GM12891 (cell line): ENCODE measurements around the gene MYO19.

Source experiments
- PAX5 ChIP-seq: IDR thresholded peaks from 2 replicates; pipeline ENCODE4 v1.6.1; 2011; ENCODE audit warnings: low read length, moderate library complexity, mild to moderate bottlenecking; ENCODE audit not compliant: insufficient read depth, severe bottlenecking
- POLR2A ChIP-seq: IDR thresholded peaks from 2 replicates; pipeline ENCODE4 v1.6.1; 2011; ENCODE audit warnings: low read depth, low read length, control low read depth
- POLR2AphosphoS5 ChIP-seq: IDR thresholded peaks from 2 replicates; pipeline ENCODE4 v1.6.1; 2011; ENCODE audit warnings: low read depth, low read length, control low read depth
- POU2F2 ChIP-seq: IDR thresholded peaks from 2 replicates; pipeline ENCODE4 v1.6.1; 2011; ENCODE audit warnings: low read depth, mild to moderate bottlenecking, control low read depth, low read length, moderate library complexity
- SPI1 ChIP-seq: IDR thresholded peaks from 2 replicates; pipeline ENCODE4 v1.6.1; 2011; ENCODE audit warnings: low read depth, low read length, control low read depth
- TAF1 ChIP-seq: IDR thresholded peaks from 2 replicates; pipeline ENCODE4 v1.6.1; 2011; ENCODE audit warnings: low read depth, low read length, control low read depth

GRCh38 chr17:36545465-36546417 is 11.1 kb upstream of the MYO19 start:
- peak; percentile 79 for TF ChIP-seq TAF1
- no peak; the same call in 1 of the 2 replicates for TF ChIP-seq POLR2AphosphoS5
- 0 out of 2 replicates have a peak, but pooled peaks have one; percentile 7 for TF ChIP-seq POLR2A
- no peak for TF ChIP-seq SPI1
- TF ChIP-seq POU2F2 = peak; percentile 85
- TF ChIP-seq PAX5 = peak; percentile 94
